DND-41 (cell line): ENCODE measurements around the gene TNC.

Experiments used
- CTCF ChIP-seq: IDR thresholded peaks from 2 replicates; pipeline ENCODE4 v1.5.1; 2012; ENCODE audit warnings: borderline replicate concordance, low read length, moderate library complexity, mild to moderate bottlenecking; ENCODE audit not compliant: poor library complexity, severe bottlenecking; ENCODE audit errors: extremely low read depth
- EZH2 ChIP-seq: IDR thresholded peaks from 3 replicates; pipeline ENCODE4 v1.6.1; 2012; ENCODE audit warnings: borderline replicate concordance, low read depth, mild to moderate bottlenecking, moderate library complexity, low read length, inconsistent platforms; ENCODE audit not compliant: severe bottlenecking

GRCh38 chr9:115154617-115155016, 36.7 kb upstream of the TNC start:
- TF ChIP-seq CTCF = no peak
- TF ChIP-seq EZH2 = no peak
